Urothelium cell line (cell line): ENCODE measurements around the gene UNC13B.
"Not testable (repeated sequence)": the region's sequence is repeated elsewhere in the genome, so short reads cannot be mapped to it uniquely, and the experiment has no call there.

Source experiments
- DNase-seq: peaks from one replicate; pipeline ENCODE4 v3.0.0; 2011; ENCODE audit warnings: low spot score, mixed read lengths
- FAIRE-seq: peaks from 2 replicates; lab custom pipeline; 2011; peaks lifted over from hg19 to GRCh38; lab: Jason Lieb, UNC

The UNC13B gene

GRCh38 chr9:35162605-35163315 lies 951 bp downstream of the UNC13B start:
- no peak for DNase-seq
- no peak for FAIRE-seq

- DNase-seq (no peak), FAIRE-seq (no peak)
Observed at GRCh38 chr9:35163413-35163812, 1.6 kb downstream of the UNC13B start.

- no peak for DNase-seq
Observed at GRCh38 chr9:35164711-35165110, 2.9 kb downstream of the UNC13B start.

GRCh38 chr9:35167429-35167828 lies 5.6 kb downstream of the UNC13B start:
- not testable (repeated sequence) for FAIRE-seq, DNase-seq

More at GRCh38 chr9:35164711-35165110, 2.9 kb downstream of the UNC13B start:
- no peak for FAIRE-seq

GRCh38 chr9:35168963-35169362 lies 7.2 kb downstream of the UNC13B start:
- FAIRE-seq (no peak), DNase-seq (no peak)

GRCh38 chr9:35172878-35173277 lies 11.1 kb downstream of the UNC13B start:
- FAIRE-seq (no peak), DNase-seq (no peak)

- no peak for DNase-seq
- no peak for FAIRE-seq
Observed at GRCh38 chr9:35177520-35177919, 15.7 kb downstream of the UNC13B start.

- DNase-seq (no peak), FAIRE-seq (no peak)
Observed at GRCh38 chr9:35179347-35180280, 17.8 kb downstream of the UNC13B start.

- FAIRE-seq: no peak
- DNase-seq: no peak
Observed at GRCh38 chr9:35180801-35181200, 19.0 kb downstream of the UNC13B start.

- FAIRE-seq, DNase-seq: not testable (repeated sequence)
Observed at GRCh38 chr9:35182401-35182800, 20.6 kb downstream of the UNC13B start.

- DNase-seq, FAIRE-seq: not testable (repeated sequence)
Observed at GRCh38 chr9:35182996-35183754, 21.4 kb downstream of the UNC13B start.

- DNase-seq, FAIRE-seq: not testable (repeated sequence)
Observed at GRCh38 chr9:35183755-35184480, 22.1 kb downstream of the UNC13B start.

GRCh38 chr9:35186524-35186923 lies 24.7 kb downstream of the UNC13B start:
- FAIRE-seq: no peak

GRCh38 chr9:35190203-35190602 lies 28.4 kb downstream of the UNC13B start:
- DNase-seq (no peak), FAIRE-seq (no peak)

More at GRCh38 chr9:35186524-35186923, 24.7 kb downstream of the UNC13B start:
- no peak for DNase-seq

- no peak for DNase-seq
- no peak for FAIRE-seq
Observed at GRCh38 chr9:35191105-35191504, 29.3 kb downstream of the UNC13B start.

- DNase-seq: no peak
- FAIRE-seq: no peak
Observed at GRCh38 chr9:35193762-35194161, 32.0 kb downstream of the UNC13B start.

GRCh38 chr9:35195683-35196082 lies 33.9 kb downstream of the UNC13B start:
- FAIRE-seq: no peak

GRCh38 chr9:35198191-35198590 lies 36.4 kb downstream of the UNC13B start:
- FAIRE-seq: no peak
- no peak for DNase-seq

More at GRCh38 chr9:35195683-35196082, 33.9 kb downstream of the UNC13B start:
- DNase-seq: no peak

- DNase-seq (no peak), FAIRE-seq (no peak)
Observed at GRCh38 chr9:35203528-35203927, 41.7 kb downstream of the UNC13B start.

- FAIRE-seq (no peak), DNase-seq (no peak)
Observed at GRCh38 chr9:35205340-35205739, 43.5 kb downstream of the UNC13B start.
